Body of pancreas (tissue), 4 donors: ENCODE results near the gene C15orf39. TPM values are rescaled to one million over a fixed set of nuclear protein-coding genes. Genes with fewer than 3 reads are reported as not detected.

Experiments used
- ATAC-seq: fragments of 150-250 bp; one replicate; pipeline ENCODE4 v1.9.1; 2016
- DNase-seq, 4 donors: peaks; one replicate each; pipeline ENCODE4 v3.0.0-alpha.2; 2019
- H3K27ac ChIP-seq, 4 donors: fragments of 200-600 bp; sonication (generic); 1 replicate in 3 of 4; 2 replicates in 1 of 4; pipeline versions ENCODE4 v1.5.1 to v1.6.1; 2016 to 2019; ENCODE audit warnings: mild to moderate bottlenecking in 1 of 4, mixed read lengths in 1 of 4, moderate library complexity in 1 of 4
- H3K27me3 ChIP-seq, 2 donors: fragments of 200-600 bp; sonication (generic); one replicate each; pipeline ENCODE4 v1.6.0; 2016; ENCODE audit warnings: mild to moderate bottlenecking in 1 of 2
- H3K36me3 ChIP-seq, 2 donors: fragments of 200-600 bp; sonication (generic); replicated peaks in 1 of 2; 2 replicates each; pipeline ENCODE4 v1.5.1; 2016; ENCODE audit warnings: low read depth in 2 of 2; ENCODE audit not compliant: insufficient read depth in 1 of 2
- H3K4me1 ChIP-seq: fragments of 200-600 bp; sonication (generic); one replicate; pipeline ENCODE4 v1.6.0; 2016
- H3K4me3 ChIP-seq, 2 donors: fragments of 200-600 bp; sonication (generic); 1 replicate in 1 of 2; 2 replicates in 1 of 2; pipeline ENCODE4 v1.5.1; 2016 to 2019
- H3K9me3 ChIP-seq, 3 donors: fragments of 200-600 bp; sonication (generic); 1 replicate in 2 of 3; 2 replicates in 1 of 3; pipeline ENCODE4 v1.5.1; 2016
- CTCF ChIP-seq, 7 experiments: fragments of 450-650 bp in 4 of 7; fragments of 200-600 bp in 3 of 7; sonication (generic) in 3 of 7; IDR thresholded peaks; one replicate each; pipeline ENCODE4 v1.5.1; 2016 to 2019; ENCODE audit warnings: antibody characterized with exemption in 7 of 7
- POLR2A ChIP-seq, 3 donors: fragments of 450-650 bp; IDR thresholded peaks; one replicate each; pipeline ENCODE4 v1.6.1; 2016; ENCODE audit warnings: antibody characterized with exemption in 3 of 3, mild to moderate bottlenecking in 2 of 3
- WGBS, 2 donors: methylation state at CpG; one replicate each; pipeline ENCODE4 v1.1.5; 2017; 5-methylcytosine and 5-hydroxymethylcytosine counted together
- intact Hi-C: fragments of 100-400 bp; cut with DNase I; formaldehyde crosslinking; loops from one replicate; pipeline ENCODE4 v1.15.1; 2023
- total RNA-seq, 2 donors: library from RNA; depleted of rRNA; stranded (reverse); fragments of >200 nt; gene quantifications; one replicate each; pipeline ENCODE4 v1.1.0, GENCODE V29; 2016

C15orf39 gene
- 10 to 100 TPM; 12.5 to 30.3 TPM for total RNA-seq

DNA sequence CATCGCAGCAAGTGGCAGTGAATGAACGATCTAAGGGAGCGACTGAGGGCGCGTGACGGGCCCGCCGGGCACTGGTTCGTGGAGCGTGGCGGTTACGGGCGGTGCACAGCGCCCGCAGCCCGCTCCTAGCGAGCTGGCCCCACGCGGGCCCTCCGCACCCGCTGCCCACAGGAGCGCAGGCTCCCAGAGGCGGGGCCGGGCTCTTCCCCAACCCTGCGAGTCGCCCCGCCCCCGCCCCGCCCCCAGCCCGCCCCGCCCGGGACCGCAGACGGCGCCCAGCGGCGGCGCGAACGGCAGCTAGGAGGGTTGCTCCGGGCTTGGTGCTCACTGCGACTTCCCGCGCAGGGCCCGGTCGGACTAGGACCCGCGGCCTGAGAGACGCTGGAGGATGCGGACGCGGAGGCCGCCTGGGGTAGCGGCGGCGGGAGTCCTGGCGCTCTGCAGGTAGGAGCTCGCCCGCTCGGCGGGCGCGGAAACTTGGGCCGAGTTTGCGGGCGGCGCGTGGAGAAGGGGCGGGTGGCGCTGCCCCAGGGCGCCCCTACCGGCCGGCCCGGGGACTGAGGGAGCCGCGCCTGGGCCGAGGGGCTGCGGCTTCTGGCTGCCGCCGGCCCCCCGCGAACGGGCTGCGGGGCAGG, at the start of gene C15orf39:
TSS of gene C15orf39 (plus strand) at position 267 of the 635 bp plus-strand sequence. CDS start 4,167 bp downstream, outside the sequence.
- H3K4me3 ChIP-seq = peak within 1 kb of the TSS; percentile 77 to 92
- H3K9me3 ChIP-seq = no peaks in the 10 kb centered on the region
- TF ChIP-seq POLR2A (IDR thresholded peaks at IDR 0.05) (peak; percentile 91 to 97 (median 92)), CTCF (IDR thresholded peaks at IDR 0.05) (peak; percentile 64 to 96 (median 92))
- DNase-seq (peak; percentile 74 to 81 (median 76)), ATAC-seq (peak; percentile 77)
- H3K27me3 ChIP-seq = no peaks in the 10 kb centered on the region
- H3K36me3 ChIP-seq = peaks cover 0 to 3% of the 10 kb centered on the region in 2 donors
- H3K27ac ChIP-seq = peak within 1 kb of the TSS; percentile 81 to 95 (median 94)
- WGBS, 2 donors = 0 to 2% methylated on average over 2 to 76 of the region's 84 CpGs
- intact Hi-C loops = no loop called here
- H3K4me1 ChIP-seq = peaks cover 40% of the 10 kb centered on the region

DNA sequence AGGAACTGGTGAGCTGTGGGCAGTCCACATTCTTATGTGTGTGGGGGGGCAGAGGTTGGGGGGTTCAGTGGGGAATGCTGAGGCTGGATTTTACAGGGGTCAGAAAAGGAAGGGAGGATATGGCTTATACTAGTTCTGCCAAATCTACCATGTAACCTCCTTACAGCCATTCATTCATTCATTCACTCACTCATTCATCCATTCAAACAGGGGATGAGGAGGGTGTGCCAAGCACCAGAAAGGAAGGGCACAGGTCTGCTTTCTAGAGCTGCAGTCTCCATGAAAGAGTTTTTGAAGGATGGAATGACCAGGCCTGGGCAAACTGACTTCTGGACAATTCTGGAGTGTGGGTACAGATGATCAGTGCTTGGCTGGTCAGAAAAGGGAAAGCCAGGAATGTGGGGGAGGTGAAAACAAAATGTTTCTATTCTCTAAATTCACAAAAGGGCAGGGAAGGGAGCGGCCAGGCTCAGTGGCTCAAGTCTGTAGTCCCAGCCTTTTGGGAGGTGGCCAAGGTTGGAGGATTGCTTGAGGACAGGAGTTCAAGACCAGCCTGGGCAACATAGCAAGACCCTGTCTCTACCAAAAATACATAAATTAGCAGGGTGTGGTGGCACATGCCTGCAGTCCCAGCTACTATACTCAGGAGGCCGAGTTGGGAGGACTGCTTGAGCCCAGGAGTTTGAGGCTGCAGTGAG, 49.2 kb upstream of the C15orf39 start:
- Histone ChIP-seq H3K36me3 (no peaks in the 10 kb centered on the region), H3K4me3 (no peak overlapping the region), H3K9me3 (no peaks in the 10 kb centered on the region), H3K4me1 (peaks cover 4% of the 10 kb centered on the region), H3K27ac (no peak overlapping the region), H3K27me3 (no peaks in the 10 kb centered on the region)
- intact Hi-C loops = no loop called here
- DNase-seq (no peak), ATAC-seq (no peak)
- 83 to 88% methylated on average over 2 of the region's 2 CpGs for WGBS, 2 donors
- no peak for TF ChIP-seq CTCF (IDR thresholded peaks at IDR 0.05)
- no peak for TF ChIP-seq POLR2A (IDR thresholded peaks at IDR 0.05)

GRCh38 chr15:75153087-75153486, 48.6 kb upstream of the C15orf39 start:
- ATAC-seq (no peak), DNase-seq (peak in 1 of 4 donors; percentile 40)
- WGBS, 2 donors = 62 to 73% methylated on average over 4 of the region's 4 CpGs
- no peaks in the 10 kb centered on the region for H3K9me3 ChIP-seq
- no peak overlapping the region for H3K27ac ChIP-seq
- TF ChIP-seq CTCF (IDR thresholded peaks at IDR 0.05) (no peak), POLR2A (IDR thresholded peaks at IDR 0.05) (no peak)
- intact Hi-C loops = no loop called here
- no peaks in the 10 kb centered on the region for H3K36me3 ChIP-seq
- peaks cover 6% of the 10 kb centered on the region for H3K4me1 ChIP-seq
- no peak overlapping the region for H3K4me3 ChIP-seq
- no peaks in the 10 kb centered on the region for H3K27me3 ChIP-seq

- DNase-seq (no peak), ATAC-seq (no peak)
- Histone ChIP-seq H3K27me3 (no peaks in the 10 kb centered on the region), H3K36me3 (no peaks in the 10 kb centered on the region), H3K4me3 (no peak overlapping the region), H3K9me3 (no peaks in the 10 kb centered on the region), H3K4me1 (peaks cover 13% of the 10 kb centered on the region), H3K27ac (no peak overlapping the region)
- TF ChIP-seq POLR2A (IDR thresholded peaks at IDR 0.05) = no peak
- no peak for TF ChIP-seq CTCF (IDR thresholded peaks at IDR 0.05)
- WGBS, 2 donors = 67 to 82% methylated on average over 8 of the region's 8 CpGs
- intact Hi-C loops = no loop called here
Measured at GRCh38 chr15:75153565-75154276, 48.0 kb upstream of the C15orf39 start.
